Skin of body (tissue), 2 donors: ENCODE data around the gene PHF21B. TPM values are rescaled to one million over a fixed set of nuclear protein-coding genes. Genes with fewer than 3 reads are reported as not detected.

Experiments
- DNase-seq: peaks from one replicate; lab custom pipeline; 2025; lab: John Stamatoyannopoulos, UW
- total RNA-seq: library from RNA; depleted of rRNA; stranded (reverse); fragments of >200 nt; gene quantifications from one replicate; pipeline ENCODE4 v1.2.3, GENCODE V29; 2014

Gene PHF21B
- total RNA-seq, 1 donor from 2014 or later: 0.39 TPM

DNA sequence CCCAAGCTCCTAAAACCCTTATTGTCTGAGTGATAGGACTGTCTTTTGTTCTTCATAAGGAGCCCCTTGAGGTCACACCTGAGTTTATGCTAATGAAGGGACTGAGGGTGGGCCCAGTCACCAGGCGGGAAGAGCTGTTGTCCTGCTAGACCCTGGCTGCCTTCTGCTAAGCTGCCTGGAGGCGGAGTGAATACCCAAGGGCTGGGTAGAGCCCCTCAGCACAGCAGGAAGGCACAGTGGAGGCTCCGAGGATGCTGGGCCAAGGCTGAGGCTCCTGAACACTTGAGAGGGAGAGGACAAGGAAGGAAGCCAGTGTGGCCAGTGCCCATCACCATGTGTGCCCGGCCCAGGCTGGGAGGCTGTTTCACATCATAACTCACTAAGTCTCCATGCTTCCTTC is 4.8 kb upstream of the PHF21B start:
- DNase-seq: no peak

GRCh38 chr22:45013138-45013537 is 3.3 kb upstream of the PHF21B start:
- no peak for DNase-seq

DNA sequence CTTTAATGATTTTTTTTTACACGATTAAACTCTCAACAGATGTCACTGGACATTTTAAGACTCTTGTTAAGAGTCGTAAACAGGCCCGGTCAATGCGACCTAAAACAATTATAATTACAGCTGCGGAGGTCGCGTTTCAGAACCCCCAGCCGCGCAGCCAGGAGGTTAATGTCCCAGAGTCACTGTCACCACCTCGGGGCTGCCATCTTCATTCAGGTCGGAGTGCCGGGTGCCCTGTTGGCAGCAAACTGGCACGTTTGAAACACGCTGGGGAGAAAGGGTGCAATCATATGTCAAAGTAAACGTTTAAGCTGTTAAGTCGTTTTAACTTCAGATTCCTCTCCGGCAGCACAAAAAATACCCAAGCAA is 711 bp upstream of the PHF21B start:
- no peak for DNase-seq

GRCh38 chr22:45008751-45009605 is 827 bp downstream of the PHF21B start:
- no peak for DNase-seq

- DNase-seq: no peak
These were observed 1.6 kb downstream of the PHF21B start for GRCh38 chr22:45008186-45008681.

DNA sequence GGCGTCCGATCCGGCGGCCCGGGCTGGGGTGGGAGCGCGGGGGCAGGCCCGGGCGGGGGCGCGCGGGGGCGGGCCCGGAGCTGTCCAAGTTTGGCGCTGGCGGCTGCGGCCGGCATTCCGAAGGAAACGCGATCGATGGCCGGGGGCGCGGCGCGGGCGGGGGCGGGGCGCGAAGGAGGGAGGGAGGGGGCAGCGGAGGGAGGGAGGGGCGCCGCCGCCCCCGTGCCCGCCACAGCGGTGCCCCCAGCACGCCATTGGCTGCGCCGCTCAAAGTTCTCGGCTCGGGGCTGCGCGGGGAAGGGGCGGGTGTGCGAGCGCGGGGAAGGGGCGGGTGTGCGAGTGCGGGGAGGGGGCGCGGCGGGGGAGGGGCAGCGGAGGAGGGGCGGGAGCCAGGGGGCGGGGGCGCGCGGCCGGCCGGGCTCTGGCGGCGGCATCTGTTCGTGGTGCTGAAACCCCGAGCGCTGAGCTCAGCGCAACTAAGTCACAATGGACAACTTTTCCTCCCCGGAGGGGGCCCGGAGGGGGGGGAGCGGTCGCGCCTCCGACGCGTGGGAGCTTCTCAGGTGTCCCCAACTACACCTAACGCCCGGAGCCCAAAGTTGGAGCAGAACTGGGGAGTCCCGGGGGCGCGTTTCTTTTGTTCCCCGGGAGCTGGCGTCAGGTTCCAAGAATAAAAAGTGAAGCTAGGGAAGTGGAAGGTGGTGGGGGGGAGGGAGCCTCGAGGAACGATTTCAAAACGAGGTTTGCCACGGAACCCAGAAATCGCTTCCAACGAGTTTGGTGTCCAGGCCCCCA is 2.2 kb downstream of the PHF21B start:
- peak; percentile 37 for DNase-seq

- no peak for DNase-seq
These were observed 2.8 kb downstream of the PHF21B start for GRCh38 chr22:45006964-45007390.

DNA sequence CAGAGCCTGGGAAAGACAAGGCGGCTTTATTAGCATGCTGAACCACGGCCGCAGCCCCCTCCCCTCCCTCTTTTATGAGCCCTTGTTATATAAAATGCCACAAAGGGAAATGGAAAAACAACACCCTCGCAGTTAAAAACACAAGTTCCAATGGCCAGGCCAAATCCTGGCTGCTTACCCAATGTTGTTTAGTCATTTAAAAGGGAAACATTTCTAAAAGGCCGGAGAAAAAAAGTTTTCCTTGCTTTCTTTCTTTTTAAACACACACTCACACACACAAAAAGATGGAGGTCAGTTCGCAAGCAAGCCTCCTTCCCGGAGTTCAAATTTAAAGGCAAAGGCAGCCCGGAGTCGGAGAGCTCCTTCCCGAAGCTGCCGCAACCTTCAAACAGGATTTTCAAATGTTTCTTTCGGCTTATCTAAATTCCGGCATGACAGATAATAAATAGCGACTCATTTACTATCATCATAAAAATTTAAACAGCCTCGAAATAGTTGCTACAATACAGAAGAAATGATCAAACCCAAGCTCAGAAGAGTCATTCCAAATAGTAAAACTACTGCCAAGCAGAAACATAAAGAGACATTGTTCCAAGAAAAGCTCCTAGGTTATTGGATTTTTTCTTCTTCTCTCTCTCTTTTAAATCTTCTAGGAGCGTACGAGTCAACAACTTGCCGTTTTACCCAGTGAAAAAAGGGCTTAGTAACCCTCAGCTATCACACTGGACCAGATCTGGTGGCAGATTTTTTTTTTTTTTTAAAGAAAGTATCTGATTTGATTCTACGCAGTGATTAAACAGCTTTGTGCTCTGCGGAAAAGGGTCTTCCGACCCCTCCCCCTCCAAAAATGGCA is 3.5 kb downstream of the PHF21B start:
- no peak for DNase-seq

GRCh38 chr22:45001653-45002052 is 8.2 kb downstream of the PHF21B start:
- no peak for DNase-seq

DNA sequence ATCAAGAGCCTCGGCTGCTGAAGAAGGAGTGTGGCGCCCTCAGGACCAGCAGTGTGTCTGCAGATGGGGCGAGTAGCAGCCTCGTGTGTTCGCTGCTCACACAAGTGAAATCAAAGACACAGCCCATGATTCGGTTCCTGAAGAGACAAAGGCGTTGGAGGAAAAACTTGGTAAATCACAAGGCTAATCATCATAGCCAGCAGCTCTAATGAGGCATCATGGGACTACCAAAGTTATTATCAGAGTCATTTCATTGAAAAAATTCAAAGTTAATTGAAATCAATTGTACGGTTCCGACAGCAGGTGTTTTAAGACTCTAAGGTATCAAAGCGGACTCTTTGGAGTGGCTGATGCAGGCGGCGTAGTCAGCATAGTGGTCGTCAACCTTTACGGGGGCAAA is 9.5 kb downstream of the PHF21B start:
- DNase-seq: no peak

DNA sequence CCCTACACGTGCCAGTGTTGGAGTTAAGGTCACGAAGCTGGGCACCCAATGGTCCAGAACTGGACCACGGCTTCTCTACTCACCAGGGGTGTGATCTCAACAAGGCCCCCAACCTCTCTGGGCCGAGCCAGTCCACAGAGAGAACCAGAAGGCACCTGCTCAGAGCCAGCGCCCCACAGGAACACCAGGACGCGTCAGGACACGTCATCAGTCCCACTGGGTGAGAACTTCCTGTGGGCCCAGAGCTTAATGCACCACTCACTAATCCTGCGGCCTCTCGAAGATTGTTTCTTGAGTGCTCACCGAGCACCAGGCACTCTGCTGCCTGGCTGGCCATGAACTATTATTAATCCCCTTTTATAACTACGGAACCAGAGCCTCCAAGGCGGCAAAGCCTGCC is 10.1 kb downstream of the PHF21B start:
- no peak for DNase-seq

DNA sequence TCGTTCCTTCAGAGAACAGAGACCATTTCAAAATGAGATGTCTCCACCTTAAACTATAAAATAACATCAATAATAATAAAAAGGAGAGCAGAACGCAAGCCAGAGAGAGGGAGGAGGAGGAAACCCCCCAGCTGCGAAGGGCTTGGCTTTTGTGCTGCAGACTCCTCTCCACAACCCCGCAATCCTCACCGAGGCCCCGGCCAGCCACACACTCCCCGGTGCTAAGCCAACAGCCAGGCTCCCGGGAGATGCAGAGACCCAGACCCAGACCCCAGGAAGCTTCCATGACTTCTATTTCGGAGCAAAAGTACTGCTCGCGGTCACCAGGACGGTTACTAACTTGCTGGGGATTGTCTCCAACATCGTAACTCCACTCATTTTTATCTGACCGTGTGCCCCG is 10.6 kb downstream of the PHF21B start:
- no peak for DNase-seq

DNA sequence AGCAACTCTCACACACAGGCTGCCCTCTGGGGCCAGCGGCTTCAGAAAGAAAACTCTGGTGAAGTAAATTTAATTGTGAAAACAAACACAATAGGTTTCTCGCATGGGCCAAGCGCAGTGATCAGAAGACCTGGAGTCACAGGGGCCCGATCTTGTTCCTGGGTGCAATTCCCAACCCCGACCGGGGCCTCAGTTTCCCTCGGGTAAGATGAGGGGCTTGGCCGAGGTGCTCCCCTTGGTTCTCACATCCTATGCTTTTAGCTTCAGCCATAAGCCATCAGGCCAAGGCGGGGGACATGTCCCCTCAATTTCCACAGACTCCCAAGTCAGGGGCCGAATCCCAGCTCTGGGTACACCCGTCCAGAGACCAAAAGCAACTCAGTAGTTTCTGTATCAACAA is 11.5 kb downstream of the PHF21B start:
- DNase-seq: no peak

- DNase-seq: no peak
These were observed 12.7 kb downstream of the PHF21B start for GRCh38 chr22:44997060-44997459.

- DNase-seq: no peak
These were observed 13.2 kb downstream of the PHF21B start for GRCh38 chr22:44996648-44997047.

DNA sequence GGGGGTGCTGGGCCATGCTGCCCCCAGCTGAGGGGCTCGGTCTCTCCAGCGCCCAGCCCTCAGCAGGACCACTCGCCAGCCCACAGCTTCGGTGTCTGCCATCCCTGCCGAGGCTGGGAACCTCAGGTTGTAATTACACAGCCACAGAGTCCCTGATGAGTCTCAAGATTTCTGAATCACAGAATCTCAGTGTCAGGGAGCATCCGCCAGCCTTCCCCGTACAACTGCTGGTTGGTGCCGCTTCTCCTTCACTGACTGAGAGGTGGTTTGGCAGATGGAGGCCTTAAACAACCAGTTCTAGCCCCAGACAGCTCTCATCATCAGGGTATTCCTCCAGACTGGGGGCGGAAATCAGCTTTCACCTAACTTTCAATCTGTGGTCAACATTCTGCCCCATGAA is 13.7 kb downstream of the PHF21B start:
- no peak for DNase-seq

GRCh38 chr22:44995715-44996114 is 14.1 kb downstream of the PHF21B start:
- no peak for DNase-seq

DNA sequence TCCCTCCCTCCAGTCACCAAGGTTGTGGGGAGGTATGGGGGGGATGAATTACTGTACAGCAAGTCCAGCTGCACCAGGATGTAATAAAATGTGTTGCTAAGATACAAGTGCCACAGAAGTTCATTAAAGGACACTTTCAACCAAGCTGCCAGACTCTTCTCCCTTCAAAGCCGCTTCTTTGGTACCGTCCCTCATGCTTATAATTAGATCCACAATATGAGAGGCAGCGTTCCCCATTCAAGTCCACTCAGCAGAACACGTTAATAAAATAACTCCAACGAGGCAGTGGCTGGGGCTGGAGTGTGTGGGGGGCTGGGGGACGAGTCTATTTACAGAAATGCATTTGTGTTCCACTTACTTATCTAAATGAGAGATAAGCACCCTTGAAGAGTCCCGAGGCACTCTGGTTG is 14.7 kb downstream of the PHF21B start:
- DNase-seq: no peak

DNA sequence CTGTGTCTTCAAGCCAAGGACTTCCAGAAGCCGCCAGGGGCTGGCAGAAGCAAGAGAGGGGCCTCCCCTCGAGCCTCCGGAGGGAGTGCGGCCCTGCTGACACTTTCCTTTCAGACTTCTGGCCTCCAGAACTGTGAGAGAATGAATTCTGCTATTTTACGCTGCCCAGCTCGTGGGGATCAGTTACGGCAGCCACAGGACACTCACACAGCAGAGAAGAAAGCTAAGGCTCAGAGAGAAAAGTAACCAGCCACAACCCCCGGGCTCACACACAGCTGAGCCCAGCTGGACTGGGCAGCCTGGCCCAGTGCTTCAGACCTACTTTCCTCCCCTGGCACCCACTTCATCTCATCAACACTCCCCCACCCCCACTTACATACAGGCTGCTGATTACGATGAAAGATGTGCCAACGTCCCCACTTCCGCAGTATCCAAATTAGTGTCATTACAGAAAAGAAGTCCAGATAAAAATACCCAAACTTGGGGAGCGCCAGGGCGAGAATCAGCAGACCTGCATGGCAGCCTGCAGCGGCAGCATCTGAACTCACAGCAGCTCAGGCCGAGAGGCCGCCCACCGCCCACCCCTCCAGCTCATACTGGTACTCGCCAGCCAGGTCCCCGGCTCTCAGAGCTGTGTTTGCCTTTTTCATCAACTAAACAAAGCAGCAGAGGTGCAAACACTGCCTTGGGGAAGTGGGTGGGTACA is 15.3 kb downstream of the PHF21B start:
- no peak for DNase-seq

GRCh38 chr22:44992166-44992565 is 17.6 kb downstream of the PHF21B start:
- DNase-seq: no peak

DNA sequence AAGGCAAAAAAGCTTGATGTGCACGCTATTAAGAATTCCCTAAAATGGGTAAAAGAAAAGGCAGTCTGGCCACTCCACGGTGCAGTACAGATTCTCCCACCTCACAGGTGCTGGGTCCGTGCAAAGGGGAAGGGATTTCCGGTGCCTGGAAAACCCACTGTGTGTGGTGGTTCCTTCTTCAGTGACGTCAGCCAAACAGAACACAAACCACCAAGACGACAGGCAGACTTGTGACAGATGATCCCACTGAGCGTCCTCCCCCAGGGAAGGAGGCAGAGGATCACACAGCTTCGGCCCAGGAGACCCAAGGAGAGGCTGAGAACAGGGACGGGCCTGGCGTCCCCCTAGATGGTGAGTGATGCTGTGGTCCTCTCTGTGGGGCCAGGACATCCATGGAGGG is 18.6 kb downstream of the PHF21B start:
- DNase-seq: no peak
